ENCODE data around the gene PYGL. TPM values are rescaled to one million over a fixed set of nuclear protein-coding genes. Genes with fewer than 3 reads are reported as not detected.

The PYGL gene
- total and polyA plus RNA-seq, 10 of the 15 experiments (the other 5 are each of a cell fraction or from before 2014, with no cell fraction given): 0.05 to 1.4 (median 0.79) TPM

GRCh38 chr14:50978529-50978871 is 34.2 kb upstream of the PYGL start (continued):
- no peak for TF ChIP-seq FOXK2 (IDR thresholded peaks at IDR 0.05)
- TF ChIP-seq TAF1 (IDR thresholded peaks at IDR 0.05; ENCODE audit: borderline replicate concordance, low read depth, low read length): no peak
- no peak for TF ChIP-seq SRF (IDR thresholded peaks at IDR 0.05; ENCODE audit: low read depth in 2 of 2, low read length in 2 of 2)
- TF ChIP-seq SKIL (IDR thresholded peaks at IDR 0.05; ENCODE audit: low read depth, poor library complexity, severe bottlenecking): no peak
- TF ChIP-seq RBBP5 (conservative IDR thresholded peaks at IDR 0.05): no peak
- TF ChIP-seq IRF4 (IDR thresholded peaks at IDR 0.05; ENCODE audit: low read depth, low read length): no peak
- TF ChIP-seq HSF1 (IDR thresholded peaks at IDR 0.05; ENCODE audit: low read depth, low read length): no peak
- no peak for TF ChIP-seq ZNF687 (IDR thresholded peaks at IDR 0.05)
- TF ChIP-seq POLR2AphosphoS2 (IDR thresholded peaks at IDR 0.05; ENCODE audit: low read depth, low read length): no peak
- TF ChIP-seq NFXL1 (IDR thresholded peaks at IDR 0.05; ENCODE audit: borderline replicate concordance): no peak
